ENCODE data around the gene ZNF263. TPM values are rescaled to one million over a fixed set of nuclear protein-coding genes. Genes with fewer than 3 reads are reported as not detected.

The ZNF263 gene
- total RNA-seq, 1 donor: 30.6 TPM

- DNase-seq (ENCODE audit: low read depth): no peak
- TF ChIP-seq, protein P1, sequence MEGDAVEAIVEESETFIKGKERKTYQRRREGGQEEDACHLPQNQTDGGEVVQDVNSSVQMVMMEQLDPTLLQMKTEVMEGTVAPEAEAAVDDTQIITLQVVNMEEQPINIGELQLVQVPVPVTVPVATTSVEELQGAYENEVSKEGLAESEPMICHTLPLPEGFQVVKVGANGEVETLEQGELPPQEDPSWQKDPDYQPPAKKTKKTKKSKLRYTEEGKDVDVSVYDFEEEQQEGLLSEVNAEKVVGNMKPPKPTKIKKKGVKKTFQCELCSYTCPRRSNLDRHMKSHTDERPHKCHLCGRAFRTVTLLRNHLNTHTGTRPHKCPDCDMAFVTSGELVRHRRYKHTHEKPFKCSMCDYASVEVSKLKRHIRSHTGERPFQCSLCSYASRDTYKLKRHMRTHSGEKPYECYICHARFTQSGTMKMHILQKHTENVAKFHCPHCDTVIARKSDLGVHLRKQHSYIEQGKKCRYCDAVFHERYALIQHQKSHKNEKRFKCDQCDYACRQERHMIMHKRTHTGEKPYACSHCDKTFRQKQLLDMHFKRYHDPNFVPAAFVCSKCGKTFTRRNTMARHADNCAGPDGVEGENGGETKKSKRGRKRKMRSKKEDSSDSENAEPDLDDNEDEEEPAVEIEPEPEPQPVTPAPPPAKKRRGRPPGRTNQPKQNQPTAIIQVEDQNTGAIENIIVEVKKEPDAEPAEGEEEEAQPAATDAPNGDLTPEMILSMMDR (IDR thresholded peaks at IDR 0.05; ENCODE audit: insufficient read depth, low read length): no peak
- H3K4me3 ChIP-seq (ENCODE audit: low read depth, low read length): no peak overlapping the region
Measured at GRCh38 chr16:3243882-3244281, 39.4 kb upstream of the ZNF263 start.

- DNase-seq (ENCODE audit: low read depth): no peak
- TF ChIP-seq, protein P1 (IDR thresholded peaks at IDR 0.05; ENCODE audit: insufficient read depth, low read length): no peak
- H3K4me3 ChIP-seq (ENCODE audit: low read depth, low read length): no peak overlapping the region
Measured at GRCh38 chr16:3246002-3246401, 37.3 kb upstream of the ZNF263 start.

GRCh38 chr16:3246876-3247275 lies 36.4 kb upstream of the ZNF263 start:
- H3K4me3 ChIP-seq (ENCODE audit: low read depth, low read length): no peak overlapping the region
- no peak for DNase-seq (ENCODE audit: low read depth)
- TF ChIP-seq, protein P1 (IDR thresholded peaks at IDR 0.05; ENCODE audit: insufficient read depth, low read length): no peak

GRCh38 chr16:3248596-3248995 lies 34.7 kb upstream of the ZNF263 start:
- H3K4me3 ChIP-seq (ENCODE audit: low read depth, low read length): no peak overlapping the region
- TF ChIP-seq, protein P1 (IDR thresholded peaks at IDR 0.05; ENCODE audit: insufficient read depth, low read length): no peak

GRCh38 chr16:3249020-3249419 lies 34.3 kb upstream of the ZNF263 start:
- TF ChIP-seq, protein P1 (IDR thresholded peaks at IDR 0.05; ENCODE audit: insufficient read depth, low read length): no peak
- DNase-seq (ENCODE audit: low read depth): no peak
- H3K4me3 ChIP-seq (ENCODE audit: low read depth, low read length): no peak overlapping the region

More at GRCh38 chr16:3248596-3248995, 34.7 kb upstream of the ZNF263 start:
- no peak for DNase-seq (ENCODE audit: low read depth)

DNA sequence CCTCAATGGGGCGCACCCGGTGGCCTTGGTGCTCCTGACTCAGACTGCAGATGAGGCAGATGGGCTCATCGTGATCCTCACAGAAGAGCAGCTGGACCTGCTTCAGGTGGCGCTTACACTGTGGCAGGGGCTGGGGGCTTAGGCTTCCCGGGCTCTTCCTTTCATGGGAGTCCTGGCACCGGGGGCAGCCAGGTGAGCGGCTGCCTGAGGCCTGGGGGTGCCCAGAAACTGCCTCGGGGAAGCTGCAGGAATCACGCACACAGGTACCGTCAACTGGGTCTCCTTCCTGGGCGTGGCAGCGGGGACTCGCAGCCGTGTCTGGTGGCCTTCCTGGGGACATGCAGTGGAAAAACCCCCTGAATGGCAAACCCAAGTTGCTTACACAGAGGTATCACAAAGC lies 33.8 kb upstream of the ZNF263 start:
- no peak for DNase-seq (ENCODE audit: low read depth)
- no peak overlapping the region for H3K4me3 ChIP-seq (ENCODE audit: low read depth, low read length)
- TF ChIP-seq, protein P1 (IDR thresholded peaks at IDR 0.05; ENCODE audit: insufficient read depth, low read length): no peak

DNA sequence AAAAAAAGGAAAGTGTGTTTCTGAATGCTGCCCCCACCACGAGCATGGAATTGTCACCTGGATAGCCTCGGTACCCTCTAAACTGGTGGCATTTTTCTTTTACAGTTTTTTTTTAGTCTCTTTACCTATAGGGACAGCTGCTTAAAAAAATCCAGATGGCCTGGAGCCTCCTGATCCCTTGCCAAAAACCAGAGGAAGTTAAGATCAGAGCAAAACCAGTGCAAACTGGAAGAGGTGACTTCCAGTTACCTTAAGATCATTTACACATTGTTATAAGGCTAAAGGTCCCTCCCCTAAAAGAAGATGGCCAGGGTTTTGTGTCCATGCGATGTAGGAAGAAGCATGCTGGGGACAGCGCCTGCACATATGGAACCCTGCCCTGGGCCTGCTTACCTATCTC lies 30.3 kb upstream of the ZNF263 start:
- no peak for DNase-seq (ENCODE audit: low read depth)
- H3K4me3 ChIP-seq (ENCODE audit: low read depth, low read length): no peak overlapping the region
- TF ChIP-seq, protein P1 (IDR thresholded peaks at IDR 0.05; ENCODE audit: insufficient read depth, low read length): no peak
